Fibroblast of lung (primary cell): Measurements from ENCODE around the gene SPARC.

Experiments
- EZH2 ChIP-seq: IDR thresholded peaks from 2 replicates; pipeline ENCODE4 v1.5.1; 2012; ENCODE audit warnings: low read length, control low read depth, mild to moderate bottlenecking; ENCODE audit errors: missing control alignments
- TF ChIP-seq, protein P1 (sequence below), 2 donors: IDR thresholded peaks in 1 of 2; conservative IDR thresholded peaks in 1 of 2; 1 replicate in 1 of 2; 2 replicates in 1 of 2; pipeline ENCODE4 v1.5.1; 2011 to 2012; ENCODE audit warnings: low read length in 2 of 2, control low read depth in 1 of 2, inconsistent platforms in 1 of 2, low read depth in 1 of 2, mild to moderate bottlenecking in 1 of 2

DNA sequence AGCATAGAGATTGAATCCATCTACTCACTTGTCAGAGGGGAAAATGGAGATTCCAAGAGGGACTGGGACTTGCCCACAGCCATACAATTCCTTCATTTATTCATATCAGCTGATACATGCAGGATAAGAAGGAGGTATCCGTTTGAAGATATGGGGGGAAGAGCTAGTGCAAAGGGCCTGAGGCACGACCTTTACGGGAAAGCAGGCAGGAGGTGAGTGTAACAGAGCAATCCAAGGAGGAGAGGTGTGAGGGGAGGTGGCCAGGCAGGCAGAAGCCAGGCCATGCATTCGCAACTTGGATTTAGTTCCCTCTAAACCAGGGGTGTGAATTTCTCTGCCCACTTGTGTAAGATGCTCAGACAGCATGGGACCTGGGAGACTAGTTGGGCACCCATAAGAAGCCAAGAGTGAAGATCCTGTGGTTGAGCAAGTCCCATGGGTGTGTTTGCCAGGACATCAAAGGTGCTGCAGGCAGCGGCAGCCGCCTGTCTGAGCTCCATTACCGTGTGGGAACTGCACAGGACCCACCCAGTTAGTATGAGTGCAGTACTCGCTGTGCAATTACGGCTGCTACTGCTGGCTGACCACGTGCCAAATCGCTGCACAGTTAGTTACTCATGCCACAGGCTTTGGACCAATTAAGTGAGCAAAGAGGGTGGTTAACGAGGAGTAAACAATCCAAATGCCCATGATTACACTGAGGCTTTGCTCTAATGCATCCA, 64.2 kb downstream of the SPARC start:
- TF ChIP-seq, protein P1, sequence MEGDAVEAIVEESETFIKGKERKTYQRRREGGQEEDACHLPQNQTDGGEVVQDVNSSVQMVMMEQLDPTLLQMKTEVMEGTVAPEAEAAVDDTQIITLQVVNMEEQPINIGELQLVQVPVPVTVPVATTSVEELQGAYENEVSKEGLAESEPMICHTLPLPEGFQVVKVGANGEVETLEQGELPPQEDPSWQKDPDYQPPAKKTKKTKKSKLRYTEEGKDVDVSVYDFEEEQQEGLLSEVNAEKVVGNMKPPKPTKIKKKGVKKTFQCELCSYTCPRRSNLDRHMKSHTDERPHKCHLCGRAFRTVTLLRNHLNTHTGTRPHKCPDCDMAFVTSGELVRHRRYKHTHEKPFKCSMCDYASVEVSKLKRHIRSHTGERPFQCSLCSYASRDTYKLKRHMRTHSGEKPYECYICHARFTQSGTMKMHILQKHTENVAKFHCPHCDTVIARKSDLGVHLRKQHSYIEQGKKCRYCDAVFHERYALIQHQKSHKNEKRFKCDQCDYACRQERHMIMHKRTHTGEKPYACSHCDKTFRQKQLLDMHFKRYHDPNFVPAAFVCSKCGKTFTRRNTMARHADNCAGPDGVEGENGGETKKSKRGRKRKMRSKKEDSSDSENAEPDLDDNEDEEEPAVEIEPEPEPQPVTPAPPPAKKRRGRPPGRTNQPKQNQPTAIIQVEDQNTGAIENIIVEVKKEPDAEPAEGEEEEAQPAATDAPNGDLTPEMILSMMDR (conservative IDR thresholded peaks at IDR 0.05 in 1 of 2, IDR thresholded peaks at IDR 0.05 in 1 of 2; ENCODE audit: low read depth in 1 of 2, low read length in 2 of 2), result no peak
- TF ChIP-seq EZH2, result no peak
